T follicular helper cell (primary cell): ENCODE results near the gene RRAGD.

Source experiments
- DNase-seq: peaks from one replicate; pipeline ENCODE4 v3.0.0-alpha.2; 2020; ENCODE audit warnings: low read depth

Gene RRAGD

DNA sequence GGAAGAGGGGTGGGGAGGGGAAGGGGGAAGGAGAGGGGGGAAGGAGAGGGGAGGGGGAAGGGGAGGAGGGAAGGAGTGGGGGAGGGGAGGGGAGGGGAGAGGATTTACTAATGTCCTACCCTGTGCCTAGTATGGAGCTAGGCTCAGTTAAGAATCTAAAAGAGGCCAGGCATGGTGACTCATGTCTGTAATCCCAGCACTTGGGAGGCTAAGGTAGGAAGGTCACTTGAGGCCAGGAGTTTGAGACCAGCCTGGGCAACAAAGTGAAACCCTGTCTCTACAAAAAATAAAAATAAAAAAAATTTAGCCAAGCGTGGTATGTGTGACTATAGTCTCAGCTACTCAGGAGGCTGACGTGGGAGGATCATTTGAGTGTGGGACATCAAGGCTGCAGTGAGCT is 72.5 kb downstream of the RRAGD start:
- DNase-seq = no peak

DNA sequence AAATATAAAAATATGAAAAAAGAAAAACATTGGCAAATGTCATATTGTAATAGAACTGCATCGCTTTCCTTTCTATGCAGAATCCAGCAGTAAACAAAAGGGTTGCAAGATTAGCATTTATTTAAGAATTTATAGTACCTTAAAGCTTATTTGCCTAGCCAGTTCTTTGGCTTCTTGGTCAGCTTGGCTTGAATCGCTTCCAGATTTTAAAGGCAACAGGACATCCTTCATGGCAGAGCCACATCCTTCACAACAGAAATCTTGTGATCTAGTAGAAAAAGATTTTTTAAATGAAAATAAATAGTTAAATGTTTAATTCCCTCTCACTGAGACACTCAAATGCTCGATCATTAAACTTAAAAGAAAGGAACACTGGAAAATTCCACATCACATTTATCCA is 76.9 kb downstream of the RRAGD start:
- no peak for DNase-seq

DNA sequence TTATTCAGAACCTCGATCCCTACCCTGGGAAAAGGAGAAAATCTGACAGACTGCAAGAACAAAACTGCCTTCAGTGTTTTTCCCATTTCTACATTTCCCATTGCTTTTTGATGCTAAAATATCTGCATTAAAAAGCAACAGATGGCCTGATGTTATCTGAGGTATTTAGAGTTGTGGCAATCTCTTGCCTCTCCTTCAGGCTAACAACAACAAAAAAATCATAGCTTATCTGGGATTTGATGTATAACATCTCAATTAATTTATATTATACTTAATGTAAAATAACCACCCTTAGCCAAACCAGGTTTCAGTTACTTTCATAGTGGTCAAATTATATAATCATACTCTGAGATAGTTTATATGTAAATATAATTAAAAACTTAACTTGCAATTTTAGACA is 81.2 kb downstream of the RRAGD start:
- no peak for DNase-seq

DNA sequence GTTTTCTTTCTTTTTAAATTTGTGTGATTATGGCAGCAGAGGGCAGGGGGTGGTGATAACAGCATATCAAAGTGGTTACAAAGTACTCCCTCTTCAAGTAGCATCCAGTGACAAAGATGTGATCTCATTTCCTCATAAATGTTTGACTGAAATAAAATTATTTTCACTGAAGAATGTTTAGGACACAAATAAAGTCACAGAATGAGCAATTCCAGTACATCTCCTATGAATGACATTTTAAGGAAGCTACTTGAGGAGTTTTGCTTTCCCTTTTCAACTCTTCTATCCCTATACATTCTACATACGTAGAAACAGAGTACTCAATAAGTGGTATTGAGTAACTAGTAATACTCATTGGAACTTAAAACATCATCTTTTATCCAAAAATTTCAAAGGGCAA is 83.1 kb downstream of the RRAGD start:
- DNase-seq = no peak

DNA sequence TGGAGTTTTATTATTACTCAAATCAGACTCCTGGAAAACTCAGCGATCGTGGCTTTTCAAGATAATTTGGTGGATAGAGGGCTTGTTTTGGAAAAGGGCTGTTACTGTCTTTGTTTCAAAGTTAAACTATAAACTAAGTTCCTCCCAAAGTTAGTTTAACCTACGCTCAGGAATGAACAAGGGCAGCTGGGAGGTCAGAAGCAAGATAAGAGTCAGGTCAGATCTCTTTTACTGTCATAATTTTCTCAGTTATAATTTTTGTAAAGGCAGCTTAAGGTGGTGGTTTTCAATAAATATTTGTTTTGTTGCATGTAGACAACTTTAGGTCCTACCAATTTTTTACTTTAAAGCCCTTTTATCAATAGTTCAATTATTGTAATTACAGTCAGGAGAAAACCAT is 87.8 kb downstream of the RRAGD start:
- DNase-seq = no peak

DNA sequence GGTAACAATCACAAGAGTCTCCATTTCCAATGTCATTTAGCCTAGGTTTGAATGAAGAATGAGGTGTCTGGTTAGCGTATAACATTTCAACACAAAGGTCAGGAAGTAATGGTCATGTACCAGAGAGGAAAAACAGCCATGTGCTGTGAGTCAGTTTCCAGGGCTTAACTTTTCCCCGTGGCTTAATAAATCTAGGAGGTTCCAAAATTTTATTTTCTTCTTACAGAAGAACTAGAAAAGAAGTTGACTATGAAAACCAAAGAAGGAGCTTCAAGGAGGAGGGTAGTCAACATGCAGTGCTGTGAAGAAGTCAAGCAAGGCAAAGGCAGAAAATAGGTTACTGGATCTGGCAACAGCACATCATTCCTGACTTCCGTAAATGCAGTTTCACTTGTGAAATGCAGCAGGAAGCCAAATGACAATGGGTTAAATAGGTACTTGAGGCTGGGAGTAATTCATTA is 88.5 kb downstream of the RRAGD start:
- DNase-seq = no peak

DNA sequence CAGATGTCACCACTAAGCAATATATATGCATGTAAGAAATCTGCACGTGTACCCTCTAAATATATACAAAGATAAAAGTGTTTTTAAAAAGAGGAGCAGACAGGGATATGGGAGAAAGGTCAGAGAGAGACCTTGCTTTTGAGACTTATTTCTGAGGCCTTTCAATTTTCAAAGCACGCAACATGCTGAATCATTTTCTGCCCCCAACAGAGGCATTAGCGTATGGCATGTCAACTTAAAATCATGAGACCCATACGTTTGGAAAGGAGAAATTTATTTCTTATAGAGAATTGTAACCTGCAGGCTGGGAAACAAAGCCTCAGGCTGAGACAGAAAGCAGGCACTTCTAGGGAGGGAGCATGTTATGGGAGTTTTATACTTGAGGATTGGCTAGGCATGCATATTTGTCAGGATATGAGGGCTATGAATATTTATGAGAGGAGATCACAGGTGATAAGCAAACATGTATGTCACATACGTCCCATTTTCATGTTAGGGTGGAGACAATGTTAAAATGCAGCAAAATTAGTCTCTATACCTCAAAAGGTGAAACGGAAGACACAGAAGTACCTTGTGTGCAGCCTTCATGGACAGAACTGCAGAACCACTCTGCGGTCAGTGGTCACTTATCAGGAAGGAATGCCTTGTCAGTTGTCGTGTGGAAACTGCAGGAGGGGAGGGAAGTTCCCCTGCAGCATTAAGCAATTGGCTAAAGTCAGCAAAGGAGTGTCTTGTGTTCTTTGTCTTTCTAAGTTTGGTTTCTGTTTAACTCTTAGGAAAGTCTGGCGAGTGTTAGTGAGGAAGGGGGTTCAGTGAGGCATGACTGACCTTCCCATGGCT is 90.7 kb downstream of the RRAGD start:
- DNase-seq = no peak

DNA sequence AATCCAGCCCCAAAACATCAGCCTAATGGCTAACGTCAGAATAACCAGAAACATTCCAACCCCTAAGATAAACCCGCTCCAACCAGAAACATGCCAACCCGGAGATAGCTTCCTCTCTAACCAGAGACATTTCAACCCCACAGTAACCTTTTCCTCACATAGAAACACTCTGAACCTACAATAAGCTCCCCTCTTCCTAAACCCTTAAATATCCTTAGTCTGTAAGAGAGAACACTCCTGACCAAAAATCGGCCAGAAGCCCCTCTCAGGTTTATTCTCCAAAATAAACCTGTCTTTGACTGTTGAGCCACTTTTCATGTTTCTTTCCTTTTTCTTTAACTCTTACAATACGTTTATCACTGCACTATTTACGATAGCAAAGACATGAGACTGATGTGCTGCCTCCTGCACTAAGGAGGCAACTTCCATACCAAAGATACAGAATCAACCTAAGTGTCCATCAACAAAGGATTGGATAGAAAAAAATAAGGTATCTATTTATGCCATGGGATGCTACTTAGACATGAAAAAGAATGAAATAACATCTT is 92.0 kb downstream of the RRAGD start:
- no peak for DNase-seq

DNA sequence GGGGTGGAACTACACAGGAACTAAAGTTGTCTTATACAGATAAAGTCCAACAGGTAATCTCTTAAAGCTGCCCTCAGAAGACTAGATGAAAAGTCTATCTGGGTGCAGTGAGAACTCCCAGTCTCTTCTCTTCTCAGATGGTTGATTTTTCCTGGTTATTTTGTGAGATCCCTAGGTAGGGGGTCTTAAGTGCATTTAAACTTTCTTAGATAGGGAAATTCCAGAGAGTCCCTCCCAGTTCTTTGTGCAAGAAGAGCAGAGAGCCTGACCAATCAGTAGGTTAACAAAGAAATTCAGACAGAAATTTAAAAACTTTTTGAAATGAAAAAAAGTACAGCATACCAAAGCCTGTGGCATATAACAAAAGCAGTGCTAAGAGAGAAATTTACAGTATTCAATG is 95.0 kb downstream of the RRAGD start:
- DNase-seq = no peak

DNA sequence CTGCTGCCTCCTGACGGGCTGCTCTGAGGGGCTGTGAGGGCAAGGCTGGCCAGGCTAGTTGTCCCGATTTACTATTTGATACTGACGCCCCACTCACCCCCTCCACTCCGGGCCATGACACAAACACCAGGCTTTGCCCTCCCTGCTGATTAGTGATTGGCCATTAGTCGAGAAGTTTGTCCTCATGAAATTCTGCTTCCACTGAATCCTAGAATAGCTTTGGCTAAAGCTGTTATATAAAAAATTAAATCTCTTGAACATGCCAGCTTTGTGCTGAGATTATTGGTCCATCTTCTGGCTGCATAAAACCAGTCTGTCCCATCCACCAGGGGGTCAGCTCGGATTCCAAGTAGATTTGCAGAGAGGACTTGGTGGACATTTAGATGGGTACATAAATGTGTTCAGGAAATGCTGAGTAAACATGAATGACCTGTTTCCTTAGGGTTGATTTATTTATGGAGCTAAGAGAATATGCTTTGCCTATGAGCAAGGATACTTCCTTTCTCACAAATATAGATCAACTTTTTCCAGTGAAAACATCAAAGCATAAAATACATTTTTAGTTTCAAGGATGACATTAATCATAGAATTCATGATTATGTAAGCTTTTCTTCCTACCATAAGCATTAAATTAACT is 96.7 kb downstream of the RRAGD start, which contains the start of gene GABRR2:
Gene GABRR2 (minus strand): TSS at position 51 of the 637 bp plus-strand sequence. CDS start 134 bp downstream, outside the sequence.
- DNase-seq = no peak

DNA sequence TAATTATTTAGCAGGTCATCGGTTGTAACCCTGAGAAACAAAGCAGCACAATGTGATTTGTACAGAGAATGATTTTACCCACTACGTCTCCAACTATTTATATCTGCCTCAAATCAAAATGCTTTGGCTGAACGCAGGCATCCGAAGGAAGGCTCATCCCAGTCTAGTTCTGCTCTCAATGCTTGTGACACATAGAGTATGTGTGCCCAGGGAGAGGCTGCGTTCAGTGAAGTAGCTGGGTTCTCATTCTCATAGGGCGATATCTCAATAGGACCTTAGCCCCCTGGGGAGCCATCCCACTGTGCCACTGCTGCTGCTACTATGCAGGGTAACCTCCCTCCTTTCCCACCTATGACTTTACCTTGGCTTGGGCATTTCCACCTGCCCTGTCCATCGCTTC is 97.4 kb downstream of the RRAGD start:
- no peak for DNase-seq
